Spleen (tissue), 7 donors: ENCODE measurements around the gene RAB11A.

ENCODE experiments used
- POLR2A ChIP-seq, 3 donors: fragments of 450-650 bp; IDR thresholded peaks; one replicate each; pipeline ENCODE4 v1.5.1; 2017; ENCODE audit warnings: antibody characterized with exemption in 3 of 3, mild to moderate bottlenecking in 1 of 3
- TF ChIP-seq, protein P1 (sequence below), 11 experiments: fragments of 200-600 bp in 7 of 11; fragments of 450-650 bp in 4 of 11; sonication (generic) in 4 of 11; IDR thresholded peaks in 8 of 11; conservative IDR thresholded peaks in 3 of 11; 1 replicate in 7 of 11; 2 replicates in 4 of 11; pipeline versions ENCODE4 v1.4.0 to v1.8.0; 2016 to 2021; ENCODE audit warnings: antibody characterized with exemption in 11 of 11, inconsistent platforms in 4 of 11, mild to moderate bottlenecking in 1 of 11
- donor health status: DM: no; HTN: no; CAD: no; lungs with moderate emphysema.
- donor health status: DM: no; HTN: no; CAD: no.
- donor health status: DM: no; HTN: no; CAD: no.

DNA sequence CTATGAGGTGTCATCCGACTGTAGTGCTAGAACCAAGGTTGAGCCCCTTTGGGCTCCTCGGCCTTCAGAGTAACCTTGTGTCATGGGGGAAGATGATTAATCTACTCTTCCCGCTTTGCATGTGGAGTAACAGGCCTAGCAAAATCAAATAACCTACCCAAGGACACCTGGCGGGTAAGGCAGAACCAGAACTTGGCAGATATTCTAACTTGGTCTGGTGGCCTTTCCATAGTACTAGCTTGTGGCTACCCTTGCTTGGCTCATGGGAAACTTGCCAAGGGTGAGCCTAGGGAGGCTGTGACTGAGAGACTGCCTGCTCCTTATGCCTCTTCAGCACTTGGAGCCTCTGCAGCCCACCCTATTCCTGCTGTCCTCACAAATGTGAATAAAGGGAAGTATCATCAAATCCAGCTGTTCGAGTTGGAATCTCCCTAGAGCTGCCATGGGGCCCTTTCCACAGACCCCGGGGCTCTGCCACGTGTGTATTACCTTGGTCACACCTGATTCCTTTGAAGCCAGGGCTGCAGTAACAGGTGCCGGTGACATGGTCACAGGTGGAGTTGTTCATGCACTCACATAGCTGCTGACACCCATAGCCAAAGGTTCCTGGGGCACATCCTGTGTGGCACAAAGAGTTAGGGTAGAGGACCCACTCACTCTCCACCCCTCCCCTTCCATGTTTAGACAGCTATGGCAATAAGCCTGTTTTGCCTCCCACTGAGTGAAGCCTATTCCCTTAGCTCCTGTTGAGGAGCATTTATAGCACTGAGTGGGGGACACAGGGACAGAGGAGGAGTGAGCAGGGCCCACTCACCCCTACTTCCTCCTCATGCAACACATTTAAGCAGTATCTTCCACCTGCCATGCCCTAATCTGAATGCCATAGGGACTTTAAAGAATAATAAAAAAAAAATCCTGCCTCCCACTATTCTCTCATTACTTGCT lies 46.0 kb downstream of the RAB11A start:
- TF ChIP-seq, protein P1, sequence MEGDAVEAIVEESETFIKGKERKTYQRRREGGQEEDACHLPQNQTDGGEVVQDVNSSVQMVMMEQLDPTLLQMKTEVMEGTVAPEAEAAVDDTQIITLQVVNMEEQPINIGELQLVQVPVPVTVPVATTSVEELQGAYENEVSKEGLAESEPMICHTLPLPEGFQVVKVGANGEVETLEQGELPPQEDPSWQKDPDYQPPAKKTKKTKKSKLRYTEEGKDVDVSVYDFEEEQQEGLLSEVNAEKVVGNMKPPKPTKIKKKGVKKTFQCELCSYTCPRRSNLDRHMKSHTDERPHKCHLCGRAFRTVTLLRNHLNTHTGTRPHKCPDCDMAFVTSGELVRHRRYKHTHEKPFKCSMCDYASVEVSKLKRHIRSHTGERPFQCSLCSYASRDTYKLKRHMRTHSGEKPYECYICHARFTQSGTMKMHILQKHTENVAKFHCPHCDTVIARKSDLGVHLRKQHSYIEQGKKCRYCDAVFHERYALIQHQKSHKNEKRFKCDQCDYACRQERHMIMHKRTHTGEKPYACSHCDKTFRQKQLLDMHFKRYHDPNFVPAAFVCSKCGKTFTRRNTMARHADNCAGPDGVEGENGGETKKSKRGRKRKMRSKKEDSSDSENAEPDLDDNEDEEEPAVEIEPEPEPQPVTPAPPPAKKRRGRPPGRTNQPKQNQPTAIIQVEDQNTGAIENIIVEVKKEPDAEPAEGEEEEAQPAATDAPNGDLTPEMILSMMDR (IDR thresholded peaks at IDR 0.05 in 8 of 11, conservative IDR thresholded peaks at IDR 0.05 in 3 of 11) = no peak
- no peak for TF ChIP-seq POLR2A (IDR thresholded peaks at IDR 0.05)
